IPS DF 4.7 (cell line): ENCODE results near the gene DKC1.

Experiments
- DNase-seq: peaks from one replicate; pipeline ENCODE4 v3.0.0-alpha.2; 2013; ENCODE audit warnings: low spot score; ENCODE audit errors: extremely low read depth

Gene DKC1

GRCh38 chrX:154735695-154736393 lies 26.8 kb upstream of the DKC1 start:
- DNase-seq, result no peak

GRCh38 chrX:154737136-154737535 lies 25.5 kb upstream of the DKC1 start:
- DNase-seq, result no peak

- no peak for DNase-seq
These were observed 24.5 kb upstream of the DKC1 start for GRCh38 chrX:154738011-154738738.

- DNase-seq, result no peak
These were observed 22.7 kb upstream of the DKC1 start for GRCh38 chrX:154739952-154740465.

- no peak for DNase-seq
These were observed 20.1 kb upstream of the DKC1 start for GRCh38 chrX:154742613-154743012.

GRCh38 chrX:154748712-154749339 lies 13.8 kb upstream of the DKC1 start:
- DNase-seq, result peak; percentile 5

GRCh38 chrX:154749856-154750255 lies 12.8 kb upstream of the DKC1 start:
- DNase-seq, result no peak

GRCh38 chrX:154750301-154751202 lies 12.1 kb upstream of the DKC1 start, which contains the start of gene GAB3:
GAB3 (minus strand) TSS chrX:154751077; CDS start chrX:154751025, 52 bp downstream.
- DNase-seq, result no peak

- DNase-seq, result no peak
These were observed 11.4 kb upstream of the DKC1 start for GRCh38 chrX:154751203-154751668.

- DNase-seq, result no peak
These were observed 10.9 kb upstream of the DKC1 start for GRCh38 chrX:154751669-154752271.

GRCh38 chrX:154758696-154759095 lies 4.0 kb upstream of the DKC1 start:
- no peak for DNase-seq

GRCh38 chrX:154761977-154762536 lies 607 bp upstream of the DKC1 start:
- no peak for DNase-seq

- DNase-seq, result no peak
These were observed 12.0 kb downstream of the DKC1 start for GRCh38 chrX:154774622-154775021.

GRCh38 chrX:154775419-154776349 lies 13.0 kb downstream of the DKC1 start:
- DNase-seq, result no peak

- DNase-seq, result no peak
These were observed 14.1 kb downstream of the DKC1 start for GRCh38 chrX:154776753-154777152.

- DNase-seq, result no peak
These were observed 16.6 kb downstream of the DKC1 start for GRCh38 chrX:154779261-154779660.

GRCh38 chrX:154780968-154781367 lies 18.3 kb downstream of the DKC1 start:
- DNase-seq, result no peak

GRCh38 chrX:154784149-154784995 lies 21.7 kb downstream of the DKC1 start:
- no peak for DNase-seq
